GM18505 (cell line): ENCODE measurements around the gene FSTL4.

ENCODE experiments used
- ATAC-seq: cut with Tn5 transposase; IDR thresholded peaks from one replicate; pipeline ENCODE4 v1.9.1; 2021; ENCODE audit not compliant: unreplicated experiment
- POLR2A ChIP-seq: IDR thresholded peaks from 4 replicates; pipeline ENCODE4 v1.6.1; 2011; ENCODE audit warnings: borderline replicate concordance; ENCODE audit not compliant: insufficient read depth, insufficient read length; ENCODE audit errors: extremely low read depth

The FSTL4 gene

GRCh38 chr5:133387621-133388020 lies 224.7 kb downstream of the FSTL4 start:
- ATAC-seq = no peak

GRCh38 chr5:133387091-133387490 lies 225.2 kb downstream of the FSTL4 start:
- ATAC-seq = no peak

More at GRCh38 chr5:133387621-133388020, 224.7 kb downstream of the FSTL4 start:
- no peak for TF ChIP-seq POLR2A

GRCh38 chr5:133386662-133387061 lies 225.7 kb downstream of the FSTL4 start:
- ATAC-seq = no peak
- no peak for TF ChIP-seq POLR2A

More at GRCh38 chr5:133387091-133387490, 225.2 kb downstream of the FSTL4 start:
- no peak for TF ChIP-seq POLR2A

- TF ChIP-seq POLR2A = no peak
- ATAC-seq = no peak
Observed at GRCh38 chr5:133385346-133385745, 227.0 kb downstream of the FSTL4 start.

- ATAC-seq = no peak
- TF ChIP-seq POLR2A = no peak
Observed at GRCh38 chr5:133384903-133385302, 227.4 kb downstream of the FSTL4 start.

GRCh38 chr5:133384120-133384855 lies 228.1 kb downstream of the FSTL4 start:
- no peak for ATAC-seq
- no peak for TF ChIP-seq POLR2A

GRCh38 chr5:133383580-133383939 lies 228.8 kb downstream of the FSTL4 start:
- no peak for TF ChIP-seq POLR2A
- ATAC-seq = no peak

GRCh38 chr5:133382661-133383579 lies 229.4 kb downstream of the FSTL4 start:
- ATAC-seq = no peak
- no peak for TF ChIP-seq POLR2A

GRCh38 chr5:133381571-133382365 lies 230.6 kb downstream of the FSTL4 start:
- no peak for TF ChIP-seq POLR2A
- ATAC-seq = no peak

- no peak for ATAC-seq
- no peak for TF ChIP-seq POLR2A
Observed at GRCh38 chr5:133381041-133381440, 231.3 kb downstream of the FSTL4 start.

- no peak for ATAC-seq
- no peak for TF ChIP-seq POLR2A
Observed at GRCh38 chr5:133377736-133378135, 234.6 kb downstream of the FSTL4 start.

GRCh38 chr5:133376986-133377385 lies 235.4 kb downstream of the FSTL4 start:
- no peak for ATAC-seq
- no peak for TF ChIP-seq POLR2A
